ENCODE results near the gene RXFP1.

DNA sequence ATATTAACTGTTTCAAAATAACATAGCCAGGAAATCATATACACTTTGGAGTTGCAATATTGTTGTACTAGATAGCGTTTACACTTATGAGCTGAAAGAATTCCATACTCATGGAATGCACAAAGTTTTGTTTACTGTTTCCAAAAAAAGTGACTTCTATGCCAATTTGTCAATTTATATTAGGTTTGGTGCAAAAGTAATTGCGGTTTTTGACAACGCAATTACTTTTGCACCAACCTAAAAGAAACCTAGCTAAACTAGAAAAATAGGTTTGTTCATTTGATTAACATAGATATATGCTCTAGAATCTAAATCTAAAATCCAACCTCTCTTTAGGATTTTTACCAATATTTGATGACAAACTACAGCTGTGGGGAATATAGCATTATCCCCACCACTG is 15.2 kb downstream of the RXFP1 start:
- TF ChIP-seq POLR2A (IDR thresholded peaks at IDR 0.05), result no peak
- no peak for TF ChIP-seq CTCF (IDR thresholded peaks at IDR 0.05)
- TF ChIP-seq POLR2AphosphoS5 (IDR thresholded peaks at IDR 0.05), result no peak
- TF ChIP-seq EP300 (IDR thresholded peaks at IDR 0.05), result no peak
